ENCODE data around the gene MAP4K5. TPM values are rescaled to one million over a fixed set of nuclear protein-coding genes. Genes with fewer than 3 reads are reported as not detected.

MAP4K5 gene
- total RNA-seq, 1 donor from 2014 or later: 52.8 TPM

- H3K9me3 ChIP-seq: no peaks in the 10 kb centered on the region
- TF ChIP-seq, protein P1, sequence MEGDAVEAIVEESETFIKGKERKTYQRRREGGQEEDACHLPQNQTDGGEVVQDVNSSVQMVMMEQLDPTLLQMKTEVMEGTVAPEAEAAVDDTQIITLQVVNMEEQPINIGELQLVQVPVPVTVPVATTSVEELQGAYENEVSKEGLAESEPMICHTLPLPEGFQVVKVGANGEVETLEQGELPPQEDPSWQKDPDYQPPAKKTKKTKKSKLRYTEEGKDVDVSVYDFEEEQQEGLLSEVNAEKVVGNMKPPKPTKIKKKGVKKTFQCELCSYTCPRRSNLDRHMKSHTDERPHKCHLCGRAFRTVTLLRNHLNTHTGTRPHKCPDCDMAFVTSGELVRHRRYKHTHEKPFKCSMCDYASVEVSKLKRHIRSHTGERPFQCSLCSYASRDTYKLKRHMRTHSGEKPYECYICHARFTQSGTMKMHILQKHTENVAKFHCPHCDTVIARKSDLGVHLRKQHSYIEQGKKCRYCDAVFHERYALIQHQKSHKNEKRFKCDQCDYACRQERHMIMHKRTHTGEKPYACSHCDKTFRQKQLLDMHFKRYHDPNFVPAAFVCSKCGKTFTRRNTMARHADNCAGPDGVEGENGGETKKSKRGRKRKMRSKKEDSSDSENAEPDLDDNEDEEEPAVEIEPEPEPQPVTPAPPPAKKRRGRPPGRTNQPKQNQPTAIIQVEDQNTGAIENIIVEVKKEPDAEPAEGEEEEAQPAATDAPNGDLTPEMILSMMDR (IDR thresholded peaks at IDR 0.05): no peak
- intact Hi-C loops (cut with DNase I): no loop called here
- H3K27me3 ChIP-seq (ENCODE audit: low read depth): no peaks in the 10 kb centered on the region
- ATAC-seq (no peak), DNase-seq (no peak)
- H3K36me3 ChIP-seq: no peaks in the 10 kb centered on the region
- H3K4me1 ChIP-seq: peaks cover 5% of the 10 kb centered on the region
- H3K4me3 ChIP-seq: no peak overlapping the region
- H3K27ac ChIP-seq: no peak overlapping the region
Measured at GRCh38 chr14:50381008-50381407, 151.4 kb downstream of the MAP4K5 start.

- no peaks in the 10 kb centered on the region for H3K36me3 ChIP-seq
- TF ChIP-seq, protein P1 (IDR thresholded peaks at IDR 0.05): no peak
- H3K9me3 ChIP-seq: no peaks in the 10 kb centered on the region
- no peak for ATAC-seq
- intact Hi-C loops (cut with DNase I): no loop called here
- peaks cover 5% of the 10 kb centered on the region for H3K4me1 ChIP-seq
- no peaks in the 10 kb centered on the region for H3K27me3 ChIP-seq (ENCODE audit: low read depth)
- no peak overlapping the region for H3K27ac ChIP-seq
- no peak for DNase-seq
- H3K4me3 ChIP-seq: no peak overlapping the region
Measured at GRCh38 chr14:50380455-50380854, 151.9 kb downstream of the MAP4K5 start.

- H3K27ac ChIP-seq: no peak overlapping the region
- intact Hi-C loops (cut with DNase I): no loop called here
- no peak overlapping the region for H3K4me3 ChIP-seq
- no peaks in the 10 kb centered on the region for H3K27me3 ChIP-seq (ENCODE audit: low read depth)
- DNase-seq: no peak
- ATAC-seq: no peak
- TF ChIP-seq, protein P1 (IDR thresholded peaks at IDR 0.05): no peak
- H3K36me3 ChIP-seq: no peaks in the 10 kb centered on the region
- peaks cover 5% of the 10 kb centered on the region for H3K4me1 ChIP-seq
- H3K9me3 ChIP-seq: no peaks in the 10 kb centered on the region
Measured at GRCh38 chr14:50379563-50379962, 152.8 kb downstream of the MAP4K5 start.

DNA sequence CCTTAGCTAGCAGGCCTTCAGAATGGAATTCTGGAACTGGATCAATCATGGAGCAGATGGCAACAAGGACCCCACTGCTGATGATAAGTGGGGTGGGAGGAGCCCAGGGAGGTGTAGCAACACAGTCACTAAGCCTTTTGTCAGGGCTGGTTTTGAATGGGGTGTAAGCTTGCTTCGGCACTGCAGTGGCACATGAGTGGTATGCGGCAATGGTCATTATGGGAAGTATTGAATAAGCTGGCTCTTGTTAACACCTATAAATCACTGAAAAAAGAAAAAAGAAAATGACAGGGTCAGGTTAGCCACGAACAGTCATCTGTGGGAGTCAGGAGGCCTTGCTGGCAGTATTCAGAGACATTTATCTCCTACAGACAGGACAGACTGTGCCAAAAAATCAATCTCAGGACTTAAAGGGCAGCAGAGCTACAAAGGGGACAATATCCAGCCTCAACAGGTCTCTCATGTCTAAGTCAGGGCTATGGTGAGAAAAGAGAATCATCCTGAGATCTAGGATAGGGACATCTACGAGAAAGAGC lies 154.8 kb downstream of the MAP4K5 start:
- H3K27ac ChIP-seq: no peak overlapping the region
- no peaks in the 10 kb centered on the region for H3K27me3 ChIP-seq (ENCODE audit: low read depth)
- ATAC-seq (peak in 1 of 2 donors; percentile 16), DNase-seq (no peak)
- H3K9me3 ChIP-seq: no peaks in the 10 kb centered on the region
- H3K4me1 ChIP-seq: peaks cover 5% of the 10 kb centered on the region
- H3K36me3 ChIP-seq: no peaks in the 10 kb centered on the region
- intact Hi-C loops (cut with DNase I): no loop called here
- H3K4me3 ChIP-seq: no peak overlapping the region
- TF ChIP-seq, protein P1 (IDR thresholded peaks at IDR 0.05): no peak

DNA sequence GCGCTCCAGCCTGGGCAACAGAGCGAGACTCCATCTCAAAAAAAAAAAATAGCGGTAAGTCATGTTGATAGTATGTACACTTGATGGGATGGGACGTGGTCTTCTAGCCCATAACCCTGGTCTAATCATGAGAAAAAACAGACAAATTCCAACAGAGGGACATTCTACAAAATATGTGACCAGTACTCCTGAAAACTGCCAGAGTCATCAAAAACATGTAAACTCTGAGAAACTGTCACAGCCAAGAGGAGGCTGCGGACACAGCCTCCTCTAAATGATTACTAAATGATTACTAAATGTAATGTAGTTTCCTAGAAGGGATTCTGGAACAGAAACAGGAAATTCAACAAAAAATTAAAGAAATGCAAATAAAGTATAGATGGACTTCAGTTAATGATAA lies 156.6 kb downstream of the MAP4K5 start:
- Histone ChIP-seq H3K4me1 (peaks cover 5% of the 10 kb centered on the region), H3K9me3 (no peaks in the 10 kb centered on the region), H3K4me3 (no peak overlapping the region), H3K36me3 (no peaks in the 10 kb centered on the region), H3K27ac (no peak overlapping the region), H3K27me3 (ENCODE audit: low read depth) (no peaks in the 10 kb centered on the region)
- ATAC-seq (no peak), DNase-seq (no peak)
- TF ChIP-seq, protein P1 (IDR thresholded peaks at IDR 0.05): no peak
- intact Hi-C loops (cut with DNase I): no loop called here

Measured in lower lobe of right lung (tissue), 2 donors.